Liver (tissue), 9 donors: ENCODE measurements around the gene ATP5F1B. TPM values are rescaled to one million over a fixed set of nuclear protein-coding genes. Genes with fewer than 3 reads are reported as not detected.

ENCODE experiments used
- DNase-seq: peaks from one replicate; pipeline ENCODE4 v3.0.0-alpha.2; 2017; ENCODE audit warnings: low spot score
- H3K27ac ChIP-seq, 2 donors: one replicate each; pipeline ENCODE4 v1.7.0; 2013; ENCODE audit warnings: inconsistent platforms in 2 of 2, low read length in 2 of 2, control low read depth in 1 of 2, low read depth in 1 of 2, mild to moderate bottlenecking in 1 of 2
- H3K27me3 ChIP-seq, 4 donors: one replicate each; pipeline versions ENCODE4 v1.6.1 to v1.7.0; 2013; ENCODE audit warnings: low read length in 3 of 4, inconsistent platforms in 1 of 4, mild to moderate bottlenecking in 1 of 4, moderate library complexity in 1 of 4; ENCODE audit not compliant: control insufficient read depth in 4 of 4, insufficient read depth in 4 of 4
- H3K36me3 ChIP-seq, 4 donors: one replicate each; pipeline versions ENCODE4 v1.6.1 to v1.7.0; 2013; ENCODE audit warnings: low read length in 3 of 4, mild to moderate bottlenecking in 3 of 4, low read depth in 1 of 4, moderate library complexity in 1 of 4; ENCODE audit not compliant: control insufficient read depth in 4 of 4, insufficient read depth in 3 of 4
- H3K4me1 ChIP-seq, 4 donors: one replicate each; pipeline versions ENCODE4 v1.6.1 to v1.7.0; 2013; ENCODE audit warnings: low read length in 3 of 4, mild to moderate bottlenecking in 3 of 4, moderate library complexity in 1 of 4; ENCODE audit not compliant: control insufficient read depth in 4 of 4, insufficient read depth in 4 of 4
- H3K4me3 ChIP-seq, 3 donors: one replicate each; pipeline versions ENCODE4 v1.6.1 to v1.7.0; 2013; ENCODE audit warnings: low read length in 3 of 3, control low read depth in 1 of 3, low read depth in 1 of 3, mild to moderate bottlenecking in 1 of 3
- H3K9ac ChIP-seq, 2 donors: one replicate each; pipeline ENCODE4 v1.7.0; 2013; ENCODE audit warnings: low read length in 2 of 2, mild to moderate bottlenecking in 2 of 2, moderate library complexity in 2 of 2, control low read depth in 1 of 2, low read depth in 1 of 2
- H3K9me3 ChIP-seq, 4 donors: one replicate each; pipeline versions ENCODE4 v1.6.1 to v1.7.0; 2013; ENCODE audit warnings: low read length in 3 of 4; ENCODE audit not compliant: control insufficient read depth in 4 of 4
- ATF3 ChIP-seq: IDR thresholded peaks from 2 replicates; pipeline ENCODE4 v1.6.1; 2016; ENCODE audit warnings: antibody characterized with exemption
- EGR1 ChIP-seq, 2 donors: IDR thresholded peaks; 2 replicates each; pipeline ENCODE4 v1.6.1; 2016 to 2018; ENCODE audit warnings: antibody characterized with exemption in 2 of 2, low read depth in 2 of 2
- FOXA1 ChIP-seq: IDR thresholded peaks from 2 replicates; pipeline ENCODE4 v1.6.1; 2016; ENCODE audit warnings: antibody characterized with exemption
- FOXA2 ChIP-seq: IDR thresholded peaks from 2 replicates; pipeline ENCODE4 v1.6.1; 2016; ENCODE audit warnings: antibody characterized with exemption
- HNF4A ChIP-seq, 2 donors: conservative IDR thresholded peaks; 2 replicates each; pipeline ENCODE4 v1.6.1; 2016; ENCODE audit warnings: antibody characterized with exemption in 2 of 2, mild to moderate bottlenecking in 2 of 2
- JUND ChIP-seq, 2 donors: IDR thresholded peaks; 2 replicates each; pipeline ENCODE4 v1.6.1; 2016; ENCODE audit warnings: antibody characterized with exemption in 2 of 2
- MAX ChIP-seq: IDR thresholded peaks from 2 replicates; pipeline ENCODE4 v1.6.1; 2016; ENCODE audit warnings: antibody characterized with exemption
- NR2F2 ChIP-seq: IDR thresholded peaks from 2 replicates; pipeline ENCODE4 v1.6.1; 2016; ENCODE audit warnings: antibody characterized with exemption
- RAD21 ChIP-seq, 2 donors: IDR thresholded peaks; 2 replicates each; pipeline ENCODE4 v1.6.1; 2016; ENCODE audit warnings: antibody characterized with exemption in 2 of 2, mild to moderate bottlenecking in 2 of 2
- RXRA ChIP-seq, 2 donors: IDR thresholded peaks; 2 replicates each; pipeline ENCODE4 v1.6.1; 2017 to 2018; ENCODE audit warnings: antibody characterized with exemption in 2 of 2, mild to moderate bottlenecking in 1 of 2
- SP1 ChIP-seq: IDR thresholded peaks from 2 replicates; pipeline ENCODE4 v1.6.1; 2018; ENCODE audit warnings: antibody characterized with exemption, mild to moderate bottlenecking
- TAF1 ChIP-seq: conservative IDR thresholded peaks from 2 replicates; pipeline ENCODE4 v1.6.1; 2016; ENCODE audit warnings: antibody characterized with exemption, mild to moderate bottlenecking
- ZBTB33 ChIP-seq: IDR thresholded peaks from 2 replicates; pipeline ENCODE4 v1.6.1; 2016; ENCODE audit warnings: antibody characterized with exemption
- WGBS: extraction: QIAGEN DNeasy Blood & Tissue Kit; methylation state at CpG from one replicate; pipeline ENCODE4 v1.1.7; 2013; 5-methylcytosine and 5-hydroxymethylcytosine counted together
- polyA plus RNA-seq, 2 donors: library from polyadenylated mRNA; stranded (reverse) in 1 of 2; unstranded in 1 of 2; fragments of 200-250 nt in 1 of 2; fragments of >200 nt in 1 of 2; fragmentation: Nextera tagmentation in 1 of 2; extraction: Ambion mirVana in 1 of 2; gene quantifications; one replicate each; pipeline versions ENCODE4 v1.2.1 to v1.2.3, GENCODE V29; 2013 to 2015
- total RNA-seq, 2 donors: library from RNA; depleted of rRNA; stranded (reverse); fragments of >200 nt; gene quantifications; one replicate each; pipeline ENCODE4 v1.2.3, GENCODE V29; 2014
- TF ChIP-seq, protein P1 (sequence below): fragments of 150-350 bp; IDR thresholded peaks from 2 replicates; pipeline ENCODE4 v1.5.1; 2017; ENCODE audit warnings: improper control_type of control experiment, low read depth, low read length; ENCODE audit not compliant: missing input control
- donor health status: healthy.
- donor health status: healthy.
- donor health status: healthy.
- donor health status: healthy.
- donor health status: healthy.

Gene ATP5F1B
- total and polyA plus RNA-seq, 4 donors: 273 to 569 (median 438) TPM

- Histone ChIP-seq H3K27ac (peak overlapping the region; percentile 79 to 91), H3K4me3 (peak overlapping the region; percentile 73 to 99 (median 97)), H3K36me3 (peaks cover 8 to 31% (median 23%) of the 10 kb centered on the region in 4 donors), H3K27me3 (no peaks in the 10 kb centered on the region), H3K4me1 (peaks cover 2 to 16% (median 8%) of the 10 kb centered on the region in 4 donors), H3K9me3 (no peaks in the 10 kb centered on the region), H3K9ac (peak overlapping the region; percentile 98)
- peak; percentile 60 for DNase-seq
- WGBS: under 1% methylated on average over 29 of the region's 29 CpGs
- peak; percentile 7 for TF ChIP-seq MAX
- peak; percentile 46 for TF ChIP-seq NR2F2
- peak; percentile 40 to 45 for TF ChIP-seq RXRA (IDR thresholded peaks at IDR 0.05)
- no peak for TF ChIP-seq TAF1
- no peak for TF ChIP-seq RAD21 (IDR thresholded peaks at IDR 0.05)
These were observed 525 bp downstream of the ATP5F1B start for GRCh38 chr12:56645201-56645716.

DNA sequence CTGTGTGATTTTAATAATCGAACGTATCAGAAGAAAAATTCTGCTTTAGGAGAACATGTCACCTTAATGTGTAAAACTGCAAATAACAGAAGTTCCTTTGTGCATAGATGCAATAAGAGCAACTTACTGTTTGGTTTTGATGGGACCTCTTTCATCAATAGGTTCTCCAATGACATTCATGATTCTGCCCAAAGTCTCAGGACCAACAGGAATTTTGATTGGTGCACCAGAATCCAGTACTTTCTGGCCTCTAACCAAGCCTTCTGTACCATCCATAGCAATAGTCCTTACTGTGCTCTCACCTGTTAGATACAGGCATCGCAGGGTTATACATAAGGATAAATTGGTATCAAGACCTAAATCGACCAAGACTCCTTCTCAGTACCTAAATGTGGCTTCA is 1.1 kb downstream of the ATP5F1B start:
- peak overlapping the region; percentile 73 to 99 (median 97) for H3K4me3 ChIP-seq
- TF ChIP-seq, protein P1, sequence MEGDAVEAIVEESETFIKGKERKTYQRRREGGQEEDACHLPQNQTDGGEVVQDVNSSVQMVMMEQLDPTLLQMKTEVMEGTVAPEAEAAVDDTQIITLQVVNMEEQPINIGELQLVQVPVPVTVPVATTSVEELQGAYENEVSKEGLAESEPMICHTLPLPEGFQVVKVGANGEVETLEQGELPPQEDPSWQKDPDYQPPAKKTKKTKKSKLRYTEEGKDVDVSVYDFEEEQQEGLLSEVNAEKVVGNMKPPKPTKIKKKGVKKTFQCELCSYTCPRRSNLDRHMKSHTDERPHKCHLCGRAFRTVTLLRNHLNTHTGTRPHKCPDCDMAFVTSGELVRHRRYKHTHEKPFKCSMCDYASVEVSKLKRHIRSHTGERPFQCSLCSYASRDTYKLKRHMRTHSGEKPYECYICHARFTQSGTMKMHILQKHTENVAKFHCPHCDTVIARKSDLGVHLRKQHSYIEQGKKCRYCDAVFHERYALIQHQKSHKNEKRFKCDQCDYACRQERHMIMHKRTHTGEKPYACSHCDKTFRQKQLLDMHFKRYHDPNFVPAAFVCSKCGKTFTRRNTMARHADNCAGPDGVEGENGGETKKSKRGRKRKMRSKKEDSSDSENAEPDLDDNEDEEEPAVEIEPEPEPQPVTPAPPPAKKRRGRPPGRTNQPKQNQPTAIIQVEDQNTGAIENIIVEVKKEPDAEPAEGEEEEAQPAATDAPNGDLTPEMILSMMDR: no peak
- TF ChIP-seq ATF3: no peak
- no peak for TF ChIP-seq FOXA1
- no peak for TF ChIP-seq RXRA (IDR thresholded peaks at IDR 0.05)
- TF ChIP-seq HNF4A (conservative IDR thresholded peaks at IDR 0.05): no peak
- no peak for TF ChIP-seq NR2F2
- TF ChIP-seq FOXA2: no peak
- no peak for TF ChIP-seq ZBTB33
- TF ChIP-seq JUND (IDR thresholded peaks at IDR 0.05): no peak
- TF ChIP-seq SP1: no peak
- H3K9me3 ChIP-seq: no peaks in the 10 kb centered on the region
- peaks cover 12 to 35% (median 27%) of the 10 kb centered on the region in 4 donors for H3K36me3 ChIP-seq
- peak overlapping the region in 1 of 2 donors; percentile 91 for H3K27ac ChIP-seq
- peaks cover 2 to 16% (median 8%) of the 10 kb centered on the region in 4 donors for H3K4me1 ChIP-seq
- 48% methylated on average over 4 of the region's 4 CpGs for WGBS
- H3K9ac ChIP-seq: peak overlapping the region; percentile 98
- no peak for DNase-seq
- H3K27me3 ChIP-seq: no peaks in the 10 kb centered on the region

GRCh38 chr12:56641219-56641618 is 4.6 kb downstream of the ATP5F1B start:
- Histone ChIP-seq H3K27ac (no peak overlapping the region), H3K27me3 (no peaks in the 10 kb centered on the region), H3K4me3 (no peak overlapping the region), H3K9me3 (no peaks in the 10 kb centered on the region), H3K4me1 (peaks cover 0 to 32% (median 25%) of the 10 kb centered on the region in 4 donors), H3K9ac (no peak overlapping the region), H3K36me3 (peaks cover 19 to 54% (median 41%) of the 10 kb centered on the region in 4 donors)
- no peak for DNase-seq
- 85% methylated on average over 6 of the region's 6 CpGs for WGBS
- TF ChIP-seq RAD21 (IDR thresholded peaks at IDR 0.05) (no peak), TAF1 (no peak), FOXA2 (no peak), ZBTB33 (no peak), RXRA (IDR thresholded peaks at IDR 0.05) (no peak), NR2F2 (no peak), MAX (no peak), ATF3 (no peak), FOXA1 (no peak), EGR1 (IDR thresholded peaks at IDR 0.05; ENCODE audit: low read depth in 2 of 2) (no peak)
